RCC 7860 (cell line): Measurements from ENCODE around the gene ILF2.
"Not testable (repeated sequence)": the region's sequence is repeated elsewhere in the genome, so short reads cannot be mapped to it uniquely, and the experiment has no call there.

Experiments used
- DNase-seq: peaks from one replicate; pipeline ENCODE4 v3.0.0-alpha.2; 2015; ENCODE audit warnings: low spot score
- FAIRE-seq: peaks from 2 replicates; lab custom pipeline; 2012; peaks lifted over from hg19 to GRCh38; lab: Jason Lieb, UNC

The ILF2 gene

DNA sequence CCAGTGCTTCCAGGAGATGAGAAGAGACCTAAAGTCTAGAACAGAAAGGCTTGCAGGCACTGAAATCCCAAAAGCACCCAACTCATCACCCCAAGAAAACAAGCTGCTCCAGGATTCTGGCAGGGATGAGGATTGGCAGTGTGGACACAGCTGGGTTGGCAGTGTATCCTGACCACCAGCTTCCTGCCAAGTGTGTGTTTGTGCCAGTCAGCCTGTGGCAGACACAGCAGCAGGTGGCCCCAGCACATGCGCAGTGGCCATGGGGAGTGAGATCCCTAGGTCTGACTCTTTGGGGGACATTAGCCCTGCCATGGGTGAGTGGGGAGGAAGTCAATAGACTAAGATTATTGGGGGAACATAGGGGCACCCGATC lies 20.9 kb downstream of the ILF2 start:
- no peak for DNase-seq
- no peak for FAIRE-seq

DNA sequence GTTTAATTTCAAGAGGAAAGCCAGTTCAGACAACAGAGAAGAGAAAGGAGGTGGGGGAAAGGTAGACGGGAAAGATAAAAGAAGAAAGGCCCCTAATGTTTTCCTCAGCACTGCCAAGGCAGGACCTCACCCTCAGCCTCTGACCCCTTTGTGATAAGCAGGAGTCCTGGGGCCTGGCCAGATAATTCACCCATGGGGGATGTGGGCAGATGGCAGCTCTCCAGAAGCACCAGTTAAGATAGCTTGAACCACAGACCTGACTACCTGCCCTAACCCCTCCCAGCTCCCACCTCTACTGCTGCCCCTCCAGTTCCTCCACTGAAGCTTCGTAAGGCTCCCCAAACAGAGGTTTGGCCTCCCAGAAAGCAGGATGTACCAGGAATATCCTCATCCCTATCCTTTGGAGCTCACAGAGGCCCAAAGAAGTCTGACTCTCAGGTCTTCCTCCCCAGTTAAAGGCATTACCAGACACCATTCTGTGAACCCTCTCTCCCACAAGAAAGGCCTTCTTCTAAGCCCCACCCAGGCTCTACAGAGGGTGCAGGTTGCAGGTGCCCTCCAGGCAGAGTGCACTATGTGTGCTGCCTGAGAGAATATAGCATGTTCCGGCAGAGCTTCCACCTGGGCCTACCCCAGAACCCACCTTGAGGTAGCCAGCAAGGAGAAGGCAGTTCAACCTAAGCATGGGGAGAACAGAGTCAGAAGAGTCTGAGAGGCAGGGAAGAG lies 21.5 kb downstream of the ILF2 start:
- FAIRE-seq (no peak), DNase-seq (no peak)

DNA sequence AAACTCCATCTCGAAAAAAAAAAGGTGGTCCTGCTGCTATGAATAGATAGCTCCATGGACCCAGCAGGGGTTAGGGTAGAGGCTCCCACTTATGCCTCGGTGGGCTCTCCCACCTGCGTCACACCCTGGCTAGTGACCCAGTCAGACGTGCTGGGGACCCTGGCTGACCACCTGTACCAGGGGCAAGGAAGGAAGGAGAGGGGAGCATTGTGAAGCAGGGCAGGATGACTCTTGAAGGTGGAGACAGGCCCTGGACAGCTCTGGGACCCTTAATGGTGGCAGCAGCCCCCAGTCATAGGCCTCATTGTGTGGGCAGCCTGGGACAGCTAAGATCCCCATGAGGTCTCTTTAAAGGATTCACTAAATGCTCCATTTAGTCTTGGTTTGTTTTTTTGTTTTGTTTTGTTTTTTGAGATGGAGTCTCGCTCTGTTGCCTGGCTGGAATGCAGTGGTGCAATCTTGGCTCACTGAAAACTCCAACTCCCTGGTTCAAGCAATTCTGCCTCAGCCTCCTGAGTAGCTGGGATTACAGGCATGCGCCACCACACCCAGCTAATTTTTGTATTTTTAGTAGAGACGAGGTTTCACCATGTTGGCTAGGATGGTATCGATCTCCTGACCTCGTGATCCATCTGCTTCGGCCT lies 22.7 kb downstream of the ILF2 start:
- peak; percentile 16 for DNase-seq
- no peak for FAIRE-seq

DNA sequence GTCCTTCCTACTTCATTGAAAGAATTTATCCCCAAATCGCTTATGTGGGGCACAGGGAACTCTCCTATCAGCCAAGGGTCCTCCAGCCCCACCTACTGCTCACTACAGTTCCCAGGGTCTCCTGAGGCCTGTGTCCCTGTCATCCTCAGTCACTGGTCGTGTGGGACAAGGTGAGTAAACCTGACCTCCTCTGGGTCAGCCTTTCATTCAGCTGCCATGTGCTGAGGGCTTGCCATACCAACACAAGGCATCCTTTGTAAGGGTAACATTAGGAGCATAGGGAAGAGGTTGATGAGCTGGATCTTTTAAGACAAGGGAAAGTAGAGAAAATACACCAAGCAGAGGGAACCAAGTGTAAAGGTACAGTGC lies 23.5 kb downstream of the ILF2 start:
- no peak for FAIRE-seq

DNA sequence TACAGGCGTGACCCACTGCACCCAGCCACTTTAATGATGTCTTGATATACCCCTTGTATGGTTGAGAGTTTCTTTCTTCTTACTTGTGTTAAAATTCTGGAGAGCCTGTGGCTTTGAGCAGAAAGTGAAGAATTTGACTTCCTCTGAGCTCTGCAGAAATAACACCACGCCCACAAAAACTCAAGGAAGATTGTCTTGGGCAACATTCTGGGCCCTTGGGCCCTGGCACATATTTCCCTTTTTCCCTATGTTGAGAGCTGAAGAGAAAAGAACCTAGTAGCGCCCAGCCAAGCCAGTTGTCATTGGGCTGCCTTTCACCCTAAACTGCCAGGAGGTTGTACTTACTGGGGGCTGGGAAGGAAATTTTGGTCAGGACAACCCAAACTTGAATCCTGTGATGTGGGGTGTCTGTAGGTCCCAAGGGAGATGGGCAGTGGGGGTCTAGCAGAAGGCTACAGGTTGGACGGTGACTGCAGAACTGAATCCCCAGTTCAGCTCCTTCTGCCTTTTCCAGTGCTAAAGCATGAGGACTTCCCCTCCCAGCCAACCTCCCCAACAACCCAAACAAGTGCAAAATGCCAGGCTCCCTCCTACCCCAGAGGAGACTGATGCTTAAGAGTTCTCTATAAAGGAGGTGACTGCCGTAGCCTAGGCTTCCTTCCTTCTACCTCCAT lies 24.0 kb downstream of the ILF2 start:
- FAIRE-seq: no peak
- no peak for DNase-seq

More for the DNA sequence above, 23.5 kb downstream of the ILF2 start:
- DNase-seq: no peak

DNA sequence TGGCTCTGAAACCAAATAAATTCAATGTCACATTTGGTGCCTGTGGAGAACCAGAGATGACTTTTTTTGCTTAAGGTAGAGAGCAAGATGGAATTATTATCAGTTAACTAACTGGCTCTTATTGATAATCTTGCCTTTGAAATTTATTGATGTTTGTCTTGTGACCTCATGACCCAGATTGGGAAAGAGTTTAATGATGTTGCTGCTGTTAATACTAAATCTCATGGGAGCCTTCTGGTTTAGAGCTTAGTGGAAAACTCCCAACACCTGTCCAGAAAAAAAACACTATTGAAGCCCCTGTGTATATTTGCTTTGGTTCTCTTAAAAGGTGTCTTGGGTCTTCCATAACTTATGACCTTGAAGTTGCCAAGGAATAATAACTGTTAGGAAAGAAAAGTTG lies 27.0 kb downstream of the ILF2 start:
- DNase-seq (no peak), FAIRE-seq (no peak)

DNA sequence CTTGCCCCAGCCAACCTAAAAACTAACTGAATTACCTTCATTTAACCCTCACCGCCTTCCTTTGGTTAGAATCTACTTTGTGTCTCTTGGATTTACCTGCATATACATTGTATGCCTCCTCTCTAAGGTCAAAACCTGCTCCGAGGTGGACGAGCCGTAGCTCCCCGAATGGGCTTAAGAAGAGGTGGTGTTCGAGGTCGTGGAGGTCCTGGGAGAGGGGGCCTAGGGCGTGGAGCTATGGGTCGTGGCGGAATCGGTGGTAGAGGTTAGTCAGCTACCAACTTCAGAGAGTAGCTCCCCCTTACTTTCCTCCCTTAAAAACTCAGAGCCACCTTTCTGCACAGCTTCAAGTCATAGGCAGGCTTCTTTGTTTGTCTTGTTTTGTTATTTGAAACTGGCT lies 27.7 kb downstream of the ILF2 start:
- no peak for DNase-seq
- FAIRE-seq: no peak

DNA sequence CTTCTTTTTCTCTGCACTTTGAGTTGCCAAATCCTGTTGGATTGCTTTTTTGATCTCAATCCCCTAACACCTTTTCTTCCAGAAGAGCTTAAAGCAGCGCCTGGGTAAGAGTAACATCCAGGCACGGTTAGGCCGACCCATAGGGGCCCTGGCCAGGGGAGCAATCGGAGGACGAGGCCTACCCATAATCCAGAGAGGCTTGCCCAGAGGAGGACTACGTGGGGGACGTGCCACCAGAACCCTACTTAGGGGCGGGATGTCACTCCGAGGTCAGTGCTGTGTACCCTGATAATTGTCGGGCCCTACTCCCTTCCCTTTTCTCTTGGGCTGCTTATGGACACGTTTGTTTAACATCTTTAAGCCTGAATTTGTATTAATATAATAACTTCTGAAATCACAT lies 28.6 kb downstream of the ILF2 start:
- no peak for DNase-seq
- no peak for FAIRE-seq

DNA sequence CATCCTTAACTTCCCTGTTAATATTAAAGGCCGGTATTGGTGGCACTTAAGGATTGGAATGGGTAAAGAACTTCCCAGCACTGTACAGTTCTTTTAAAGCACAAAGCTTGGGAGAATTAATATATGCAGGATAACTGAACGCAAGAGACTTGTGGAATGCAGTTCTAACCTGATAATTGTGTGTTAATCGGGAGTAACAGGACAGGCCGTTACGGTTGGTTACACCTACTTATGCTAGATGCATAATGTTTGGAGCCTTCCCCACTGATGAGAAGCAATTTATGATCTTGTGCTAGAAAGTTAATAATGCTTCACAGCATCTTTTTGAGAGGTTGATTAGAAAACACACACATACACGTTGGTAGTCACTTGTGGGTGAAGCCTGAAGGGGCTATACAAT lies 29.9 kb downstream of the ILF2 start:
- FAIRE-seq (no peak), DNase-seq (no peak)

DNA sequence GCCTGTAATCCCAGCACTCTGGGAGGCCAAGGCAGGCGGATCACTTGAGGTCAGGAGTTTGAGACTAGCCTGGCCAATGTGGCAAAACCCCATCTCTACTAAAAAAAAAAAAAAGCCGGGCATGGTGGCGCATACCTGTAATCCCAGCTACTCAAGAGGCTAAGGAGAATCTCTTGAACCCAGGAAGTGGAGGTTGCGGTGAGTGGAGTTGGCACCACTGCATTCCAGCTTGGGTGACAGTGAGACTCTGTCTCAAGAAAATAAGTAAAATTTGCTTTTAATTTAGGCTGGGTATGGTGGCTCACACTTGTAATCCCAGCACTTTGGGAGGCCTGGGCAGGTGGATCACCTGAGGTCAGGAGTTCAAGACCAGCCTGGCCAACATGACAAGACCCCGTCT lies 30.6 kb downstream of the ILF2 start:
- not testable (repeated sequence) for FAIRE-seq, DNase-seq

DNA sequence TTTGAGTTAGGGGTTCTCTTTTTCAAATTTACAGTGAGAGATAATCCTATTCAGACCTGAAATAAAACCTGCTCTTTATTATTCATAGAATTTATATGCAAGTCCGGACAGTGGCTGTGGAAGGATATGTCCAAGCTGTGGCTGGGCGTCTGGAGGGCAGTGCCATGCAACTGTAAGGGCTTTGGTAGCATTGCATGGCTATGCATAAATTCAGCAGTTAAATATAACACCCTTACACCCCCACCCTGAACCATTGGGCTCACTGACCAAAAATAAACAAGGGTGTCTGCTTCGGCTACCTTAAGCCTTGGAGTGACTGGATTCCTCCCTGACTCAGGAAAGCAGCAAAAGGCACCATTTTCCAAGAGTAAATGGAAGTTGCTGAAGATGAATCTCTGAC lies 31.5 kb downstream of the ILF2 start:
- FAIRE-seq (no peak), DNase-seq (no peak)

DNA sequence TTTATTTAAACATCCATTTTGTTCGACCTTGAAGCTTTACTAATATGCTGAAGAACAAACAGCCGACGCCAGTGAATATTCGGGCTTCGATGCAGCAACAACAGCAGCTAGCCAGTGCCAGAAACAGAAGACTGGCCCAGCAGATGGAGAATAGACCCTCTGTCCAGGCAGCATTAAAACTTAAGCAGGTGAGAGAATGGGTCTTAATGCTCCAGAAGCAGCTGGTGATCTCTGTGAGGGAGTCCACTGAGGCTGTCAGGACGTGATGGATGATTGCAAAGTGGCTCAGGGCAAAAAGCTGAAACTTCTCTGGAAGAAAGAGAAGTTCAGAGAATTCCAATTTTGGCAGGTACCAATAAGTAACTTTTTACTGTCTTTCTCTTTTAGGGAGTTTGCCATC lies 32.5 kb downstream of the ILF2 start:
- no peak for DNase-seq
- FAIRE-seq: no peak

DNA sequence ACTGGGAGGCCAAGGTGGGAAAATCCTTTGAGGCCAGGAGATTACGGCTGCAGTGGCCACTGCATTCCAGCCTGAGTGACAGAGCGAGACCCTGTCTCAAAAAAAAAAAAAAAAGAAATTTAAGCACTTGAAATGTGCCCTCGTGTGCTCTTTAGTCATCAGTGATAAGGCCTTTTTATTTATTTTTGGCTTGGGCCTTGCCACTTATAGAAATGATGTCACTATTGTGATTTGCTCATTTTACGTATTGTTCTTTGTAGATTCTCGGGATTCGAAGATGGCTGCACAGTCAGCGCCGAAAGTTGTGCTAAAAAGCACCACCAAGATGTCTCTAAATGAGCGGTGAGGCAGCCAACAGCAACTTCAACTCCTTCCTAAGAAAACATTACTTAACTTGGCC lies 34.5 kb downstream of the ILF2 start:
- FAIRE-seq (no peak), DNase-seq (no peak)

DNA sequence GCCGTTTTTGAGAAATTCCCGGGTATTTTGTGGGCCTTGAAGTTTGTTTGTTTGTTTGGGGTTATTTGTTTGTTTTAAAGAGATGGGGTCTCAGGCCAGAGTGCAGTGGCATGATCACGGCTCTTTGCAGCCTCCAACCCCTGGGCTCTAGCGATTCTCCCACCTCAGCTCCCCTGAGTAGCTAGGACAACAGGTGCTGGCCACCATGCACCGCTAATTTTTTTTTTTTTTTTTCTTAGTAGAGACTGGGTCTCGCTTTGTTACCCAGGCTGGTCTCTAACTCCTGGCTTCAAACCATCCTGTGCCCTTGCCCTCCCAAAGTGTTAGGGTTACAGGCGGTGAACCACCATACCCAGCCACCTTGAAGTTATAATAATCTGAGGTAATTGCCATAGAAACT lies 34.9 kb downstream of the ILF2 start:
- no peak for FAIRE-seq
- DNase-seq: no peak

DNA sequence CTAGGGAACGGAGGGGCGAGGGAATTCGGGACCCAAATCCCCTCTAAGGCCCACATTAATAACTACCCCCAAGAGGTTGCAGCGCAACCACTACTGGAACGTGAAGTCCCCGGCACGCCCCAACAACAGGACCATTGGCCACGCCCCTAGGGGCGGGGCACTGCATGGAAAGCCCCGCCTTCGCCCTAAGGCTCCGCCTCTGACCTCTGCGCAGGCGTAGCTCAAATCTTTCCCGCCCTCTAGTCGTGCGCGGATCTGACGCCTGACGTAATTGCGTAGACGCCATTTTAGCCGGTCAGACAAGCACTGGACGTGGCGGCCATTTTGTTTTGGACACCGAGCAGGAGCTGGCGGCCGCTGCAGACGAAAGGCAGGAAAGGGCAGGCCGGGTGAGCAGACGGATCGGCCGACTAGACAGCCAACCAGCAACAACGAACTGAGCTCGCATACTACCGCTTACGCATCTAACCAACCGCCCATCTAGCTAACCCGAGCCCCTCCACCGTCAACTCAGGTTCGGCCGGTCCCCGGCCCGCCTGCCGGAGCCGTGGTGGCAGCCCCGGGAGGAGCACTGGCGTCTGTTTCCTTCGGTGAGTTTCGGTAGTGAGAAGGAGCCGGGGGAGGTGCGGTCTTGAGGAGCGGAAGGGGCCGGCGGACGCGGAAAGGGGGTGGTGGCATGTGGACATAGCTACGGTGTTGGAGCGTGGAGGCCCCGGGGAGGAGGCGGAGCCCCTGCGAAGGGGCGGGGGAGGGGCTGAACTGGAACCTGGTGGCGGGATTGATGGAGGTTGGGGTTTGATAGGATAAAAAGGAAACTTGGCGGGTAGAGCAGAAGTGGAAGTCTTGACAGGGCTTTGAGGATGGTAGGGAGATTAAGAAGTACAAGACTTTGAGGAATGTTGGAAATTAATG lies 36.8 kb downstream of the ILF2 start, which contains the start of gene CHTOP:
TSS of gene CHTOP (plus strand) at position 313 of the 912 bp plus-strand sequence. CDS start 2,523 bp downstream, outside the sequence.
- FAIRE-seq: peak; percentile 72
- DNase-seq: peak; percentile 96

DNA sequence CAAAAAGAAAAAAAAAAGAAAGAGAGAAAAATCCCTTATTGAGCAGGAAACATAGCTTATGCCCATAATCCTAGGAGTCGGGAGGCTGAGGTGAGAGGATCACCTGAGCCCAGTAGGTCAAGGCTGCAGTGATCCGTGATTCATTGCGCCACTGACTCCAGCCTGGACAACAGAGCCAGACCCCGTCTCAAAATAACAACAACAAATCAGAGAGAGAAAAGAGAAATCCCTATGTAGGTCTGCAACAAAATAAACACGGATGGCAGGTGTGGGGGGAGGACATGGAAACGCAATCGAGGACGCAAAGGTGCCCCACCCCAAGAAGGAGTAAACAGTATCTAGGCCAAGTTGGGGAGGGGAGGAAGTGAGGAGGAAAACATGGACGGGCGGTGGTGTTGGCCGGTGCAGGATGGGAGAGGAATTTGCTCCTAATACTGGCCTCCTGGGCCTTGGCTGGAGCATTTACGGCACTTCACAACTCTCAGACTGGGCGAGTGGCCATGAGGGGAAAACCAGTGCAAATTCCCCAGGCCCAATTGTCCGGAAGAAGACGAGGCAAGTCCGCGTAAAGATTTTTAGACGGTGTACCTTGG lies 37.5 kb downstream of the ILF2 start:
- DNase-seq (no peak), FAIRE-seq (no peak)

DNA sequence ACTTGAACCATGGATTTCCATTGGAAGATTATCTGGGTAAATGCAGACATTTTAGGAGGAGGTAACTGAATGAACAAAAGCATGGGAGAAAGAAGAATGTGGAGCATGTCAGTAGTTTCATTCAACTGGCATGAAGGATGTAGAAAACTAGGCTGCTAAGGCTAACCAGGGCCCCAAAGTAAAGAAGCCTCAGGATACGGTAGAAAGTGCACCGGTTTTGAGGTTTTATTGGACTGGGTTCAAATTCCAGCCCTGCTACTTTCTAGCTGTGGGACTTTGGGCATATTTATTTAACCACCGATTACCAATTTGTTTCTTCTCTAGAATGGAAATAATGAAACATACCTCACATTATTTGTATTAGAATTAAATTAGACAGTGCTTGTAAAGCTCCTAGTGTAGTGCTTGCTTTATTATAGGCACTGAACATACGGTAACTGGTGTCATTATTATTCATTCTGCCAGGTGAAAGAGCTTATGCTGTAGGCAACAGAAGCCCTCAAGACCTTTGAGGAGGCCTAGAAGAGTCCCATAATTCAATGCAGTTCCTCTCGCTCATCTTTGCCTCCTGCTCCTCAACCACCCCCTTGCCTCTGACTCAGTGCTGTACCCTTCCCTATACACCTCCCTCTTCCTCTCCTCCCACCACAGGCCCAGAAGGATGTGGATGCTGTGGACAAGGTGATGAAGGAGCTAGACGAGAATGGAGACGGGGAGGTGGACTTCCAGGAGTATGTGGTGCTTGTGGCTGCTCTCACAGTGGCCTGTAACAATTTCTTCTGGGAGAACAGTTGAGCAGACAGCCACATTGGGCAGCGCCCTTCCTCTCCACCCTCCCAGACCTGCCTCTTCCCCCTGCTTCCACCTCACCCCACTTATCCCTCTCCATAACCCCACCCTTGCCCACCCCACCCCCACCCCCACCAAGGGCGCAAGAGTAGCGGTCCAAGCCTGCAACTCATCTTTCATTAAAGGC lies 39.5 kb downstream of the ILF2 start:
- DNase-seq (no peak), FAIRE-seq (no peak)

DNA sequence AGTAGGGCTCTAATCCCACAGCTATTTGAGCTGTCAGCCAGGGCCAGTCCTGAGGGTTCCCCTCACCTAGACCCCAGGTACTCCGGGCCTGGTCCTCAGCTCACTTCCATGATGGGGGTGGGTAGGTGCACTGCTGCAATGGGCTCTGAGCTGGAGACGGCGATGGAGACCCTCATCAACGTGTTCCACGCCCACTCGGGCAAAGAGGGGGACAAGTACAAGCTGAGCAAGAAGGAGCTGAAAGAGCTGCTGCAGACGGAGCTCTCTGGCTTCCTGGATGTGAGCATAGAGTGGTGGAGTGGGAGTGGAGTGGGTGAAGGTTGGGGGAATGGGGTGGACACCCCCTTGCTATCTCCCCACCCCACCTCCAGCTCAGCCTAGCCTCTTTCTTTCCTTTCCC lies 40.4 kb downstream of the ILF2 start:
- FAIRE-seq: no peak
- DNase-seq: no peak

DNA sequence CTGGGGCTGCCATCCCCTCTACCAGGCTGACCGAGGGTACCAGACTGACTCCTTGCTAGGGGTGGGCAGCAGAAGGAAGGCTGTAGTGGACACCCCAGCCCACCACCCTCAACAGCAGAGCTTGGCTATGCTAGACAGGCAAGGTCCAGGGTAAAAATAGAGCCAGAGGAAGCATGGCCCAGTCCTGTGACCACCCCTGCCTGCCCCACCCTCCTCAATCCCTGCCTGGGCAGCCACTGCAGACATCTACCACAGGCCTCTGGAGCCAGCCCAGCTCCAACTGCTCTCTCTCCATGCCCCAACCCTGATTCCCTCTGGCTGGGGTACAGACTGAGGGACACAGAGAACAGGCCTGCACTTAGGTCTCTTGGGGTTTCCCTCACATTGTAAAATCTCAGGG lies 40.8 kb downstream of the ILF2 start:
- no peak for DNase-seq
- no peak for FAIRE-seq

DNA sequence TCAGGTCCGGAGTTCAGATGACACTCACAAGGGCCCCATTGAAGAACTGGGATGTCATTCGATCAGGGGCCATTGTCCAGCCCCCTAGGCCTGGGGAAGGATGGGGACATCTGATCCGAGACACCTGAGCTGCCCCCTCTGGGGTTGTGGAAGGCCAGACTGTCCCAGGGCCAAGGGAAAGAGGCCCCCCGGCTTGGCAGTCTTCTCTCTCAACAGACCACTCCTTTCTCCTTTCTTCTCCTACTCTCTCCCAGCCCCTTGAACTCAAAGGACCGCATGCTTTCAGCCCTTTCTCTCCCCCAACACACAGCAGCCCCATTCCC lies 41.5 kb downstream of the ILF2 start:
- FAIRE-seq (no peak), DNase-seq (no peak)
